Measurements from ENCODE around the gene OLFML2A. TPM values are rescaled to one million over a fixed set of nuclear protein-coding genes. Genes with fewer than 3 reads are reported as not detected.

OLFML2A gene
- total and polyA plus RNA-seq, 2 of the 13 experiments (the other 11 are each of a cell fraction or from before 2014, with no cell fraction given), result 0.01 to 0.02 TPM

- no peak for TF ChIP-seq ZBED4 (CRISPR knock-in tag; IDR thresholded peaks at IDR 0.05; ENCODE audit: borderline replicate concordance)
- TF ChIP-seq ZNF136 (CRISPR knock-in tag; IDR thresholded peaks at IDR 0.05; ENCODE audit: low read depth), result no peak
- no peak; the same call in none of the 2 replicates for TF ChIP-seq NRL (CRISPR knock-in tag; IDR thresholded peaks at IDR 0.05; ENCODE audit: borderline replicate concordance)
- peak; percentile 28; the same call in 1 of the 2 replicates for TF ChIP-seq TMF1 (CRISPR knock-in tag; IDR thresholded peaks at IDR 0.05; ENCODE audit: low read depth)
- TF ChIP-seq, protein P1, sequence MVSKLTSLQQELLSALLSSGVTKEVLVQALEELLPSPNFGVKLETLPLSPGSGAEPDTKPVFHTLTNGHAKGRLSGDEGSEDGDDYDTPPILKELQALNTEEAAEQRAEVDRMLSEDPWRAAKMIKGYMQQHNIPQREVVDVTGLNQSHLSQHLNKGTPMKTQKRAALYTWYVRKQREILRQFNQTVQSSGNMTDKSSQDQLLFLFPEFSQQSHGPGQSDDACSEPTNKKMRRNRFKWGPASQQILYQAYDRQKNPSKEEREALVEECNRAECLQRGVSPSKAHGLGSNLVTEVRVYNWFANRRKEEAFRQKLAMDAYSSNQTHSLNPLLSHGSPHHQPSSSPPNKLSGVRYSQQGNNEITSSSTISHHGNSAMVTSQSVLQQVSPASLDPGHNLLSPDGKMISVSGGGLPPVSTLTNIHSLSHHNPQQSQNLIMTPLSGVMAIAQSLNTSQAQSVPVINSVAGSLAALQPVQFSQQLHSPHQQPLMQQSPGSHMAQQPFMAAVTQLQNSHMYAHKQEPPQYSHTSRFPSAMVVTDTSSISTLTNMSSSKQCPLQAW (CRISPR knock-in tag; IDR thresholded peaks at IDR 0.05), result peak; percentile 81
- TF ChIP-seq ZNF143 (CRISPR knock-in tag; IDR thresholded peaks at IDR 0.05), result peak; percentile 95
- no peak for TF ChIP-seq GZF1 (CRISPR knock-in tag; IDR thresholded peaks at IDR 0.05)
- no peak for TF ChIP-seq TCF7L2 (IDR thresholded peaks at IDR 0.05; ENCODE audit: low read depth, low read length)
- no peak for TF ChIP-seq TBX3 (IDR thresholded peaks at IDR 0.05; ENCODE audit: borderline replicate concordance)
- no peak for TF ChIP-seq MAFF (IDR thresholded peaks at IDR 0.05; ENCODE audit: low read depth, low read length)
- peak; percentile 50 for TF ChIP-seq KAT8 (CRISPR knock-in tag; IDR thresholded peaks at IDR 0.05)
- no peak for TF ChIP-seq ZNF280B (CRISPR knock-in tag; IDR thresholded peaks at IDR 0.05; ENCODE audit: borderline replicate concordance)
- peak; percentile 12; the same call in 1 of the 2 replicates for TF ChIP-seq ZNF792 (CRISPR knock-in tag; IDR thresholded peaks at IDR 0.05)
- no peak; the same call in 1 of the 2 replicates for TF ChIP-seq ZNF547 (CRISPR knock-in tag; IDR thresholded peaks at IDR 0.05)
- no peak for TF ChIP-seq MTA3 (CRISPR knock-in tag; IDR thresholded peaks at IDR 0.05)
- TF ChIP-seq, protein P2, sequence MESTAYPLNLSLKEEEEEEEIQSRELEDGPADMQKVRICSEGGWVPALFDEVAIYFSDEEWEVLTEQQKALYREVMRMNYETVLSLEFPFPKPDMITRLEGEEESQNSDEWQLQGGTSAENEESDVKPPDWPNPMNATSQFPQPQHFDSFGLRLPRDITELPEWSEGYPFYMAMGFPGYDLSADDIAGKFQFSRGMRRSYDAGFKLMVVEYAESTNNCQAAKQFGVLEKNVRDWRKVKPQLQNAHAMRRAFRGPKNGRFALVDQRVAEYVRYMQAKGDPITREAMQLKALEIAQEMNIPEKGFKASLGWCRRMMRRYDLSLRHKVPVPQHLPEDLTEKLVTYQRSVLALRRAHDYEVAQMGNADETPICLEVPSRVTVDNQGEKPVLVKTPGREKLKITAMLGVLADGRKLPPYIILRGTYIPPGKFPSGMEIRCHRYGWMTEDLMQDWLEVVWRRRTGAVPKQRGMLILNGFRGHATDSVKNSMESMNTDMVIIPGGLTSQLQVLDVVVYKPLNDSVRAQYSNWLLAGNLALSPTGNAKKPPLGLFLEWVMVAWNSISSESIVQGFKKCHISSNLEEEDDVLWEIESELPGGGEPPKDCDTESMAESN (CRISPR knock-in tag; conservative IDR thresholded peaks at IDR 0.05), result 0 out of 2 replicates have a peak, but pooled peaks have one; percentile 55
- TF ChIP-seq FOXM1 (CRISPR knock-in tag; IDR thresholded peaks at IDR 0.05), result no peak
- no peak for TF ChIP-seq ZNF235 (CRISPR knock-in tag; IDR thresholded peaks at IDR 0.05; ENCODE audit: borderline replicate concordance)
- TF ChIP-seq SNRNP70 (IDR thresholded peaks at IDR 0.05; ENCODE audit: low read depth, low read length), result no peak
- peak; percentile 83 for TF ChIP-seq HDAC1 (CRISPR knock-in tag; IDR thresholded peaks at IDR 0.05)
- no peak for TF ChIP-seq MAFG (CRISPR knock-in tag; IDR thresholded peaks at IDR 0.05)
Measured at GRCh38 chr9:124771021-124771866, 5.7 kb upstream of the OLFML2A start, which contains the start of gene NR6A1 (continued).

Data from HepG2 (cell line).